ENCODE results near the gene DCDC2C.

- TF ChIP-seq CTCF (IDR thresholded peaks at IDR 0.05) (no peak), POLR2A (IDR thresholded peaks at IDR 0.05) (no peak)
These were observed 173.3 kb downstream of the DCDC2C start for GRCh38 chr2:3876685-3877084.

All from uterus (tissue), 2 donors.